Cerebellar nuclear complex (tissue), 1 donor: Measurements from ENCODE around the gene MAMSTR.

Experiments used
- DNase-seq, 2 experiments: peaks; one replicate each; lab custom pipeline; 2025; lab: John Stamatoyannopoulos, UW

Gene MAMSTR

DNA sequence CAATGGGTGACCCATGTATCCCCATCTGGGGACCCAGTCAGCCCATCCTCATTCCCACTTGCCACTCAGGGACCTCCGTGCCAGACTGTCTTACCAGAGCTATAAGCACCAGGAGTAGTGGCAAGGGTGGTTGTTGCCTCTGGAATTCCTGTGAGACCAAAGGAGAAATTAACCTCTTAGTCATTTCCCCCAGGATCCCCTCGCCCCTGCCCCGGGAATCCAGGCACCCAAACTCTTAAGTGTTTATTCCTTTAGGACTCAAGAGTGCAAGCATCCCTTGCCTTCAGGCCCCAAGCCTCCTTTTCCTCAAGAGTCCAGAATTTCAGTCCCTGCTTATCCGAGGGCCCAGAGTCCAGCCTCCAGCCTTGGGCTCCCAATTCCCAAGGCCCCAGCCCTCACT, 55.9 kb downstream of the MAMSTR start:
- no peak for DNase-seq
